AG09319 (cell line): ENCODE measurements around the gene CYP4V2.

Experiments used
- DNase-seq: peaks from one replicate; pipeline ENCODE4 v3.0.0-alpha.2; 2010; ENCODE audit warnings: low read depth; ENCODE audit errors: extremely low read depth
- TF ChIP-seq, protein P1 (sequence below): IDR thresholded peaks from 2 replicates; pipeline ENCODE4 v1.5.1; 2011; ENCODE audit warnings: low read depth, mild to moderate bottlenecking, inconsistent platforms, low read length, moderate library complexity

Gene CYP4V2

GRCh38 chr4:186150926-186151325, 40.4 kb upstream of the CYP4V2 start:
- TF ChIP-seq, protein P1, sequence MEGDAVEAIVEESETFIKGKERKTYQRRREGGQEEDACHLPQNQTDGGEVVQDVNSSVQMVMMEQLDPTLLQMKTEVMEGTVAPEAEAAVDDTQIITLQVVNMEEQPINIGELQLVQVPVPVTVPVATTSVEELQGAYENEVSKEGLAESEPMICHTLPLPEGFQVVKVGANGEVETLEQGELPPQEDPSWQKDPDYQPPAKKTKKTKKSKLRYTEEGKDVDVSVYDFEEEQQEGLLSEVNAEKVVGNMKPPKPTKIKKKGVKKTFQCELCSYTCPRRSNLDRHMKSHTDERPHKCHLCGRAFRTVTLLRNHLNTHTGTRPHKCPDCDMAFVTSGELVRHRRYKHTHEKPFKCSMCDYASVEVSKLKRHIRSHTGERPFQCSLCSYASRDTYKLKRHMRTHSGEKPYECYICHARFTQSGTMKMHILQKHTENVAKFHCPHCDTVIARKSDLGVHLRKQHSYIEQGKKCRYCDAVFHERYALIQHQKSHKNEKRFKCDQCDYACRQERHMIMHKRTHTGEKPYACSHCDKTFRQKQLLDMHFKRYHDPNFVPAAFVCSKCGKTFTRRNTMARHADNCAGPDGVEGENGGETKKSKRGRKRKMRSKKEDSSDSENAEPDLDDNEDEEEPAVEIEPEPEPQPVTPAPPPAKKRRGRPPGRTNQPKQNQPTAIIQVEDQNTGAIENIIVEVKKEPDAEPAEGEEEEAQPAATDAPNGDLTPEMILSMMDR, result no peak
- DNase-seq, result no peak

DNA sequence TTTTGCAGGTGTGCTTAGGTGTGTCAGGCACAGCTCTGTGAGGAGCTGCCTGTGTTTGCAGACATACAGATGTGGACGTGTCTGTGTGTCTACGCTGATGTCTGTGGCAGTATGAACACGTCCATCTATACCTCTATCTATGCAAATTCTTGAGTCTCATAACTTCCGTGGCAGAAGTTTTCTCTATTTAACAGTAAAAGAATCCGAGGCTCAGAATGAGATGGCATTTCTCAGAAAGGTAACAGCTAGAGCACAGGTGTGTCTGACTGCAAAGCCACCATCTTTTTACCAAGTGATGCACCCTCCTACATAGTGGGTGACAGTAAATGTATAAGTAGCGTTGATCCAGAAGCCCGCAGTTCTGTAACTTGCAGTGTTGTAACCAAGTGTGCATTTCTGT, 39.9 kb upstream of the CYP4V2 start:
- TF ChIP-seq, protein P1, result no peak
- DNase-seq, result no peak

GRCh38 chr4:186158021-186158813, 33.1 kb upstream of the CYP4V2 start:
- TF ChIP-seq, protein P1, result no peak
- no peak for DNase-seq

DNA sequence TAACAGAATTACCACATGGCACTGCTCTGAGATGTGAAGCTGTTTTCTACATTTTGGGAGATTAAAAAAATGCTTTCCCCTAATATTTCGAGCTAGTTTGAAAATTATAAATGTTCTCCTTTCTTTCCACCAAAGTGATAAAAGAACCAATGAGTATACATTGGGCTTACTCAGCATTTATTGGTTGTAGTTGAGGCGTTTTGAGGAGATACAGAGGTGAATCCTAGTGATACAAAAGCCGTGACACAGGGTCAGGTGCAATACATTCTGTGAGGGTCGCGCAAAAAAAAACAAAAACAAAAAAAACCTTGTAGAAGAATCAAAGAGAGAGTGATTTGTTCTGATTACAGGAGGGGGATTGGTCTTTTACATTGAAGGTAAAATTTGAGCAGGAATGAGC, 32.4 kb upstream of the CYP4V2 start:
- TF ChIP-seq, protein P1, result no peak
- DNase-seq, result no peak

DNA sequence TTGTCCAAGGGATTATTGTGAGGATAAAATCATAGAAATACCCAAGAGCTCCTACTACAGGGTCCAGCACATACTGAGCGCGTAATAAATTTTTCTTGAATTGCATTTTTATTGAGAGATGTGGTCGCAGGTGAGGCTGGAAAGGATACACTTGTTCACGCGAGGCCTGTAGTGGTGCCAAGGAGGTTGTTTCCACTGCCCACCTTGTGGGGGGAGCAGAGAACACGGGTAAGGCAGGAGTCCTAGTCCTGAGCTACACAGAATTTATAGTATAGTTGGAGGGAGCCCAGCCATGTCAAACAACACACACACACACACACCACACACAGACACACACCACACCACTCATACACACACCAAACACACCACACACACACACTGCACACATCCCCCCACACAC, 31.8 kb upstream of the CYP4V2 start:
- no peak for DNase-seq
- TF ChIP-seq, protein P1, result no peak

DNA sequence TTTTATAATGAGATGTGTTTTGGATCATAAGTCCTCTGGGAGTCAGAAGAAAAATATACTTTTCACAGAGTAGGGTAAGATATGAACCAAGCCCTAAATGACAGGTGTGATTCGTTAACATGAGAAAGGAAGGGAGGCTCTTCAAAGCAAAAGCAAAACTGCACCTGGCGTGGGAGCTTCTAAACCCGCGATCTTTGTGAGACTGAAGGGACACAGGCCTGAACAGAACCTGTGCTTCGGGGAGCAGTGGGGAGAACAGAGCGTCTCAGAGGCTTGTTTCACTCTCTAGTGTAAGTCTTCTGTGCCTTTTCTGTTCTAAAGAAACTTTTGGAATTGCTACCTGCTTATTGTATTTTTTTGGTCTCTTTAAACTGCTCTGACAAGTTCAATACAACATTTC, 30.2 kb upstream of the CYP4V2 start:
- no peak for DNase-seq
- TF ChIP-seq, protein P1, result no peak

DNA sequence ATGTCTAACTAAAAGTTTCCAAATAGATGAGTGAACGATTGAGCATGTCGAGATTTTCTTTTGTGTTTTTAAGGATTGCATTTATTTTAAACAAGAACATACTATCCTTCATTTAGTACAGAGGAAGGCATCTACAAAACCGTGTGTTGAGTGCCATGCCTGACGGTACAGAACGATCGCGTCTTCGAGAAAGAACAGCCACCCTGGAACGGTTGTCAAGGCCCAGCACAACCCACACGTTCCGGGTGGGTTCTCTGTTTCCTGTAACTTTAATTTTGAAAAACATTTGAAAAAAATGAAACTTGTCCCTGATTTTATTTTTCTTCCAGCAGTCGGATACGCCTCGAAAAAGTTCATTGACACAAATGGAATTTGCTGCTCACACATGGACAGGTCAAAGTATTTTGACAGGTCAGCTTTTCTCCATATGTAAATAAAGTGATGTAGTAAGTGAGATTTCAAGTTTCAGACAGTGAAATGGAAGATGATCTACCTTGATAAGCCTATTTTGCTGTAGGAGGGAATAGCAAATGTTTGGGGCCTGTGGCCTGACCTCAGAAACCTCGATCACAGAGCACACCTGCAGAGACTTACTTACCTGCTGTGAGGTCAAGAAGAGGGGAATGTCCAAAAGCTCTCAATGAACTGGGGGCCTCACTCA, 24.4 kb upstream of the CYP4V2 start:
- TF ChIP-seq, protein P1, result no peak
- DNase-seq, result no peak
